ENCODE results near the gene CBX2. TPM values are rescaled to one million over a fixed set of nuclear protein-coding genes. Genes with fewer than 3 reads are reported as not detected.

CBX2 gene
- total RNA-seq, 1 donor from 2014 or later = 2.9 TPM

GRCh38 chr17:79804856-79805696 is 27.1 kb downstream of the CBX2 start:
- intact Hi-C loops (cut with micrococcal nuclease) = no loop called here

GRCh38 chr17:79806446-79806760 is 28.5 kb downstream of the CBX2 start:
- DNase-seq (no peak), ATAC-seq (no peak)
- intact Hi-C loops (cut with micrococcal nuclease) = no loop called here

More at GRCh38 chr17:79804856-79805696, 27.1 kb downstream of the CBX2 start:
- ATAC-seq (no peak), DNase-seq (no peak)

GRCh38 chr17:79806863-79807720 is 29.1 kb downstream of the CBX2 start:
- ATAC-seq (no peak), DNase-seq (no peak)
- intact Hi-C loops (cut with micrococcal nuclease) = no loop called here

DNA sequence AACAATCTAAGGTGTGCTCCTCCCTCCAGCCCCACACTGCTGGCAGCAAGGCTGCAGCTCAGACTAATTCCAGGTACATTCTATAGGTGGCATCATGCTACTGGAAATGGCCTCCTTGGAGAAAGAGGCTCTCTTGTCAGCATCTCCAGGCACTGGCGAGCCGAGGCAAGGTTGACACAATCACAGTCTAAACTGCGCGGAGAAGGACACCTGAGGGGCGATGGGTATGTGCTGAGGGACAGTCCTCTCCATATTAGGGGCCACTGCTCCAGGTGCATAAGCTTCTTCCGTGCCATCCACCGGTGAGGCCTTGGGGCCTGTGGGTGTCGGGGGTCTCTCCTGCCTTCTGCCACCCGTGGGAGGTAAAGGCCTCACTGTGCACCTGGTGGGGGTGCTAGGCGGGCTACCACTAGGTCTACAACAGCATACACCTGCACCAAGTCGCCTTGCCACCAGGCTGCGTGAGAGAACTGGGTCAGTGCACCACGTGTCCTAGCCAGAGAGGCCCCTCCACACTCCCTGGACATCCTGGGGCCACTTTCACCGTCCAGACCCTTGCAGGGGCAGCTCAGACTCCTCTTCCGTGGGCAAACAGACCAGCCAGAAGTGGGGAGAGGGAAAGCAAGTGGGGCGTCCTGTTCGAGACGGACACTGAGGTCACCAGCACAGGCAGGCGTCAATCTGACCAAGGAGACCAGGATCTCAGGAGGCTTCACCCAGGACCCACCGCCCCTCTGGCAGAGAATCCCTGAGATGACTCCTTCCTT is 31.0 kb downstream of the CBX2 start:
- DNase-seq (no peak), ATAC-seq (peak; percentile 61)
- intact Hi-C loops (cut with micrococcal nuclease) = no loop called here

DNA sequence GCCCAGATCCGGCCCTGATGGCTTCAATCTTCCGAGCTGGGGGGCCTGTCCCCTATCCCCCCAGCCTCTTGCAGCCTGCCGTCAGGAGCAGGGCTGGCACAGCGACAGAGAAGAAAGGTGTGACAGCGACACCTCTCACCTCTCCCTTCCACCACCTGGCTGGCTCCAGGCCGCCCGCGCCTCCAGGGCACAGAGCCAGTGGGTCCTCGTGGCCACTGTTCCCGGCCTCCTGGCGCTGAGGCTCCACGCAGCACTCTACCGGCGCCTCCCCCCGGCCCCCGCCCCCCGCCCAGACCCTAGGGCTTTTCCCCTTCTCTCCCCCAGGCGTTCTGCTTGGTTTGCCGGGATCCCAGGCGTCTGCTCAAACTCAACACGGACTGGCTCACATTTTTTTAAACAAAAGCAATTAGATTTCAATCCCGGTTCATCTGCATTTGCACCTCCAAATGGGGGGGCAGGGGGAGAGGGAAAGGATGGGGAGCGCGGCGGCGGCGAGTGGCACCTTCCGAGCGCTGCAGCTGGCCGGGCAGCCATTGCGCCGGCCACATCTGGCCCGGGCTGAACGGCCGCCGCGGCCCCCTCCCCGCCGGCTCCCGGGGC is 31.7 kb downstream of the CBX2 start:
- intact Hi-C loops (cut with micrococcal nuclease) = no loop called here
- DNase-seq (no peak), ATAC-seq (no peak)

DNA sequence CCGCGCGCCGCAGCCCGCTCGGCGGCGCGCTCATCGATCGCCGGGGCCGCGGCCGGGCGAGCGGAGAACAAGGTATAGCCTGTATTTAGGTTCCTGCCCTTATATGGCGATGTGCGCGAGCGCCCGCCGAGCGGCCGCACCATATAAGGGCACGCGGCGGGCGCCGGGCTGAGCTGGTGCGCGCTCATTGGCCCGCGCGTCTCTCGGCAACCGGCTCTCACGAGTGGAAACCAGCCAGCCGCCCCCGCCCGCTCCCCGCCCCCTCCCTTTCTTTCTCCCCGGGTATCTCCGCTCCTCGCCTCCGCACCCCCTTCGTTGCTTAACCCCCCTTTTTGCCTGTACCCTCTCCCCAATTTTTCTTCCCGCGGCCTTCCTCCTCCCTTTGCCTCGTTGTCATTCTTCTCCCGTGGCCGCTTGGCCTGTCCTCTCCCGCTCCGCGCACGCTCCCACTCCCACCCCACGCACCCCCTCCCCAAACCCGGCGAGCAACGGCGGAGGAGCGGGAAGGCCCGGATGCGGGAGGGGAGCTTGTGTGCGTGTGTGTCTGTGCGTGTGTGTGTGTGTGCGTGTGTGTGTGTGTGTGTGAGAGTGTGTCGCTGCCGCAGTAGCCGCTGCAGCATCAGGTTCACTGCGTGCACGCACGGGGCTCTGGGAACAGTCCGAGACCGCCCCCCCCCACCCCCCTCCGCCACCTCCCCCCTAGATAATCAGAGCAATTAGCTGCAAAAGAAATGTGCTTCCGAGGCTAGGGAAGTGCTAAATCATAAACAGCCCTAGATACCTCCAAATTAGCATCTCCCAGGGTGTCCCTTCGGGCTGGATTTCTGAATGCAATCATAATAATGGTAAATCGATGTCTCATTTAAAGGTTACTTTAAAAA is 32.4 kb downstream of the CBX2 start:
- ATAC-seq (peak; percentile 79), DNase-seq (peak; percentile 84)
- intact Hi-C loops (cut with micrococcal nuclease) = no loop called here

- peak; percentile 77 for ATAC-seq
- DNase-seq = no peak
- intact Hi-C loops (cut with micrococcal nuclease) = no loop called here
These were observed 33.3 kb downstream of the CBX2 start for GRCh38 chr17:79811011-79811867.

GRCh38 chr17:79811868-79812352 is 34.0 kb downstream of the CBX2 start:
- DNase-seq = no peak

DNA sequence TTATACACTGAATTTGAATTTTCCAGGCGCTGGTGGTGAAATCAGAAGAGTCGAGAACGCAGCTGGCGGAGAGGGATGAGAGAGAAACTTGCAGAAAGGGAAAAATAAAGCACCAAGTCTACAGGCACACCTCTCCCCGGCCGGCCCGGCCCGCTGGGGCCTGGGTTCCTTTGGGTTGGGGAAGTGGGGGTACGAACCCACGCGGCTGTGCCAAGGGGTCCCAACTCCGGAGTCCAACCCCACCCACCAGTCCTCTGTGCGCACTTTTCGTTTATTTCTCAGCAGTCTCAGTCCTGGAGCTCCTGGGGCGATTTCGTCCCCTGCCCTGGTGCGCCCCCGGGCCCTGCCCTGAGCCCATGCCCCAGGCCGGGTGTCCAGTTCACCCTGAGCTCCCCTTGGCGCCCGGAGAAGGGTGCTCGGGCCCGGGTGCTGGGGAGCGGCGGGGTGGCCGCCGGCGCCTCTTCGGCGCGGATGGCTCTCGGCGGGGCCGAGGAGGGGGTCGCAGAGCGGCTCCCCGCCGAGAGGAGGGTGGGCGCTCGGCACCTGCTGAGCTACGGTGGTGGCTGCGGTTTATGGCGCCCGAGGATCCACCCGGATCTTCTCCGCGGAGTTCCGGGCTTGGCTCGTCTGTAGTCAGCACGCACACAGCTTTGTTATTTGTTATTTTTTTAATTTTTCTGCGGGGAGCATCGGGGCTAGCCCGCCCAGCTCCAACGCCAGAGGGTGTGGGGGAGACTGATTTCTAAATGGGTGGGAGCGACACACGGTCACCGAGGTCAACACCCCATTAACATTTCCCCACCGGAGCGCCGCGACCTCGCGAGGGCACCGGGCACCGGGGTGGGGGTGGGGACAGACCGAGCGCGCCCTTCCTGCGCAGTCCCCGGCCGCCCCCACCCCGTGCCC is 34.7 kb downstream of the CBX2 start:
- DNase-seq (no peak), ATAC-seq (no peak)
- intact Hi-C loops (cut with micrococcal nuclease) = no loop called here

More at GRCh38 chr17:79811868-79812352, 34.0 kb downstream of the CBX2 start:
- intact Hi-C loops (cut with micrococcal nuclease) = no loop called here
- ATAC-seq = no peak

DNA sequence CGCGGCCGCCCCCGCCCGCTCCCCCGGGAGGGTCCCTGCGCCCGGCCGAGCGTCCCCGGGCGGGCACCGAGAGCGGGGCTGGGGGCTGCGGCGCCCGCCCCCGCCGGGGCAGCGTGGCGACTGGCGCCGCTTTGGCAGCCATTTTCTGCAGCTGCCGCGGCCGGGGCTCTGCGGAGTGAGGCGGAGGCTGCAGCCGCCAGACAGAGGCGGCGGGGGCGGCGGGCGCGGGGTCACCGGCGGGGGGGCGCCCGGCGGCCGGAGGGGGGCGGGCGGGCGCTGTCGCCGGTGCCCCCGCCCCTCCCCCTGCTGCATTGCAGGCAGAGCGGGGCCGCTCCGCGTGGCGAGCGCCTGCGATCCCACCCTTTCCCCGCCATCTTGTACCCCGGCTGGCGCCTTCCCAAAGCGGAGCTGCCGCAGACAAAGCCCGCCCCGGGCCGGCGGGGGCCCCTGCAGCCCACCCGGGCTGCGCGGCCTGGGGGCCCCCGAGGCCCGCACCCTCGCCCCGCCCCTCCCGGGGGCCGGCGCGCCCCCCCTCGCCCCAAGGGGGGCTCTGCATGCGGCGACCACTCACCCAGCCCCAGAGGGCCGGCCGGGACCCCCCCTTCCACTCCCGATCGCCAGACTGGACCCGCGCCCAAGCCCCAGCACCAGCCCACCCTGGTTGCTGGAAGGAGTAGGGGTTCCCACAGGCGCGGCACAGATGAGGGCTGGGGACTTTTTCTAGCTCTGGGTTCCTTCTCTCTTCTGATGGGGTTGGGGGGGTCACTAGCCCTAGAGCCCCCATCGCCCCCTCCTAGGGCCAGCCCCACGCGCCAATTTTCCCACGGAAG is 35.6 kb downstream of the CBX2 start:
- no peak for ATAC-seq
- DNase-seq = no peak
- intact Hi-C loops (cut with micrococcal nuclease) = no loop called here

- intact Hi-C loops (cut with micrococcal nuclease) = no loop called here
- ATAC-seq = no peak
- no peak for DNase-seq
These were observed 36.4 kb downstream of the CBX2 start for GRCh38 chr17:79814127-79814973.

DNA sequence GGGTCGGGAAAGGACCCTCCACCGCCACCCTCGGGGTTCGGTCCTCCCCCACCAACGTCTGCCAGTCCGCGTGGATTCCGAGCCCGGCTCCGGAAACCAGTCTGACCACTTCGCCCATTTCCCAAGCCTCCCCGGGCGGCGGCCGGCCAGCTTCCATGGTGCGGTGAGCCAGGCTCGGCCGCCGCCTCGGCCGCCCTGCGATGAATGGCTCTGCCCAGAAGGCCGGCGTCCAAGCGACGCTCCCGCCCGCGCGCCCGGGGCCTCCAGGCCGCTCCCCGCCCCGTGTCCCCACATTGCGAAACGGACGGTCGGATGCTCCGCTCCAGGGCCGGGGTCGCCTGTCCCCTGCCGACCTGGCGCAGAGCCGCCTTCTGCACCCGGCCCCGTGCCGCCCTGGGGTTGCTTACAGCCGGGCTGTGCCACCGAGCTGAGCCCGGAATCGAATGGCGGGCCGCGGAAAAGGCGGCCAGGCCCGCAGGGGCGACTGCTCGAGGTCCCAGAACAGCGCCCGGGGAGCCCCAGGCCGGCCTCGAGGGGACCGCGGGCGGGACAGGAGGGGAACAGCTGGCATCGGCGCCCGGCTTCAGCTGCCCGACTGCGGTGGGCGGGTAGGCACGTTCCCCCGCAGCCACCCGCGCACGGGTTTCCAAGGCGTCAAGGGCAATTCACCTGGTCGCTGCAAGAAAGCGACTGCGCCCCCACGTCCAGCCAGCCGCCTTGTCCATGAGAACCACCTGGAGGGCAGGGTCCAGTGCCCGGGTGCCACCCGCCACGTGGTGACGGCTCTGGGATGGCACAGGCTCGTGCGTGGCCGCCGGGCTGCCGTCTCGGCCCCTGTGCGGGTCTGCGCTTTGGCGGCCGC is 37.3 kb downstream of the CBX2 start:
- intact Hi-C loops (cut with micrococcal nuclease) = no loop called here
- DNase-seq = no peak
- peak; percentile 4 for ATAC-seq

DNA sequence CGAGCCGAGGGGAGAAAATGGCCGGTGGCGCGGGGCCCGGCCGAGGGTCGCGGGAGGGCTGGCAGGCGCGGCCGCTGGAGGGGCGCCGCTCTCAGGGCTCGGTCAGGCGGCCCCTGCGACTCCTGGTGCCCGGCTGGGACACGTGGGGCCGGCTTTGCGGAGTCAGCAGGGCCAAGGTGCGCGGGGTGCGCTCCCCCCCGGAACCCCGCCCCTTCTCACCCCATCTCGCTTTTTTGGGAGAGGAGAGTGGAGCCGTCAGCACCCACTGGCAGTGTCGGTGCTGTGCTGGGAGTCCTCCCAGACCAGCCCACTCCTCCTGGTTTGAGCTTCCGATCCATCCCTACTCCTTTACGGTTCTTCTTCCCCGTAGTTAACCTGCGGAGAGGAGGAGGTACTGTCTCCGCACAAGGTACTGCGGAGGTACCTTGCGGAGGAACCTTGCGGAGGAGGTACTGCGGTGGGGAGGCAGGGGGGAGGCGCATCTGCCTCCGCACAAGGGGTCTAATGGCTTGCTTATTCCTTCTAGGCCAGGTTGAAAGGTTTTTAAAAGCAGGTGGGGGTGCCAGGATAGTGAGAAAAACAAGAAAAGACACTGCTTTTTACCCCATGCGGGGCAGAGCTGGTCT is 38.0 kb downstream of the CBX2 start:
- DNase-seq = no peak
- ATAC-seq = no peak
- intact Hi-C loops (cut with micrococcal nuclease) = no loop called here

Measured in left ventricle myocardium superior (tissue), 1 donor.